GM21619 (cell line): ENCODE measurements around the gene SLC9A7.

Source experiments
- ATAC-seq: cut with Tn5 transposase; IDR thresholded peaks from one replicate; pipeline ENCODE4 v1.9.1; 2021; ENCODE audit not compliant: unreplicated experiment

SLC9A7 gene

GRCh38 chrX:46653482-46653881, 105.4 kb downstream of the SLC9A7 start:
- ATAC-seq: no peak

DNA sequence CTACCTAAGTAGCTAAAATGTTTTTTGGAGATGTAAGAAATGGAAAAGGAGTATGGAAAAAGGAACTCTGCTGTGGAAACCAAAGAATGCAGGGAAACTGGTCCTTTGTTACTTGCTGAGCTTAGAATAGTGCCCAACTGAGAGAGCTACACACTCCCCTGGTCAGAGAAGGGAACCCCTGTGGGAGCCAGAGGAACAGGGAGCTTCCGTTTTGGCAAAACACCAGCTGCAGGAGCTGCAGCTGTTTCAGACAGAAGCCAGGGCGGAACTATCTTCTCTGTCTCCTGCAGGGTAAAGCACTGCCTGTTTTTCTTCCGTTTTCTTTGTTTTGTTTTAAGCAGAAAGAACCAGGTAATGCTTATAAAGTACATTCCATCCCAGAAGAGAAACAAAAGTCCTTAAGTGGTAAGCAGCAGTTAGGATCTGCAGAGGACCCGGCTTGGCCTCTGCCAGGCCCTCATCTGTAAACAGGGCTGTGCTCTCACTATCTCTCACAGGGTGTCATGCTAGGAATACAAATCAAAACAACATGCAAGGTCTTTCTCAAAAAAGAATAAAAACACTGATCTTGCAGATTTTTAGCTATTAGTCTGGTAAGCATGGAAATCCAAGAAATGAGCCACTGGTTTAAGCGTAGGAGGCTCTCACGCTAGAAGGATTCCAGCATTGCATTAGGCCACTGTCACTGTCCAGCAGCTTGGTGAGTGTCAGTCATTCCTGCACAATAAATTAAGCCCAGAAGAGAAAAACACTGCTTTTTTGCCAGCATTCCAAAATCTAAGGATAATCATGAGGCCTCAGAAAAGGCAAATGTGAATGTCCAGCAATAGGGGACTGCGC, 109.3 kb downstream of the SLC9A7 start:
- no peak for ATAC-seq

DNA sequence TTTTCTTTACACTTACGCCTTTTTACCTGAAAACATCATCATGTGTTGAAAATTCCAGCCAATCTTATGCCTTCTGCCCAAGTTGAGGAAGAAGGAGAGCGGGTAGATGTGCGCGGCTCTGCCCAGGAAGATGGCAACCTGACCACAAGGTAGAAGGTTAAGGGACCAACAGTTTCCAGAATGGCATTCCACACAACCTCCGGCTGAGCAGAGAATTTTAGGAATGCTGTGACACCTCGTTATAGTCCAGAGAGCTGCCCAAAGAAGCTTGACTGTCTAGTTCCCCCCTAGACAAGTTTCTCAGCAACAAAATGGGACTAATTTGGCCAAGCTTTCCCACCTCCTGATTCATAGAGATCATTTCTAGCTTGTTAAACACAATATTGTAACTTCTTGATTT, 110.3 kb downstream of the SLC9A7 start:
- ATAC-seq: no peak

GRCh38 chrX:46647251-46647650, 111.7 kb downstream of the SLC9A7 start:
- no peak for ATAC-seq

DNA sequence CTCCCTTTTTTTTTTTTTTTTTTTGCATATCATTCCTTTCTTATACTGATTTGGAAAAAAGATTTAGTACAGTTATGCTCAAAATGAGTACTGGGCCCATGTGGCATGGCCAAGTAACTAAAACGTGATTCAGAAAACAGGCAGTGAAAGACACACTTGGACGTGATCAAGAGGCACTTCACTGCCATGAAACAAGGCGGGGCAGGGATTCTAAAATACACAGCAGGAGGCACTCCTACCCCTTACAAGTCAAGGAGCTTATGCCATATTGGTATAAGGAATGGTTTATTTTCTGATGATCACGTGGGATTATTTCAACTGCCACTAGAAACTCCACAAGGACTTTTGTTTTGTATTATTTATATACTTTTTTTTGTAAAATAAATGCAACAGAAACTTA, 113.3 kb downstream of the SLC9A7 start:
- ATAC-seq: no peak

- ATAC-seq: no peak
Observed at GRCh38 chrX:46643636-46644035, 115.3 kb downstream of the SLC9A7 start.

DNA sequence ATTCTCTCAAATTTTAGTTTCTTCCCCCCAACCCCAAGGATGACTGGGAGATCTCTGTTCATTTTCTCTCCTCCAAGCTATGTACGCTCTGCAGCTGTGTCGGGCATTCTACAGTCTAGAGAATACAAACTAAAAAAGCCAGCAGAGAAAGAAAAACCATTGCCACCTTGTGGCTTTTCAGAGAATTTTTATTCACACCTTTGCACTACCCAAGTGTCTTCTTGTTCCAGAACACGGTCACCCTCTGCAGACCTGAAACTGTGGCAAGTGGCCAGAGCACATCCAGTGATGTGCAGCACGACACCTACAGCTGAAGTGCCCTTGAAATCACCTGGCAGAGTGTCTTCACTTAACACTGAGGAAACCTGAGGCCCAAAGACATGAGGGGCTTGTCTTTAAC, 116.8 kb downstream of the SLC9A7 start:
- no peak for ATAC-seq

- ATAC-seq: peak; percentile 60
Observed at GRCh38 chrX:46637938-46638337, 121.0 kb downstream of the SLC9A7 start.

DNA sequence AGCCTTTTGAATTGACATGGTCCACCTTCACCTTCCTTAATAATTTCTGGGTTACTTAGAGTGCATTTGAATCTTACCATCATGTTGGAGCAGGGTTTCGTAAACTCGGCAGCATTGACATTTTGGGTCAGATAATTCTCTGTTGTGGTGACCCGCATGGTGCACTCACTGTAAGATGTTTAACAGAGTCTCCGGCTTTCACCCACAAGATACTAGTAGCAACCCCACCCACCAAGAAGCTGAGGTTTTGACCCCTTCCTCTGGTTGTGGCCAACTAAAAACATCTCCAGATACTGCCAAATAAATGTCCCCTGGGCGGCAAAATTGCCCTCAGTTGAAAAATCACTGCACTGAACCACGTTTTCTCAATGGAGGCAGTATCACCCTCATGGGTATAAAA, 122.7 kb downstream of the SLC9A7 start:
- ATAC-seq: no peak

DNA sequence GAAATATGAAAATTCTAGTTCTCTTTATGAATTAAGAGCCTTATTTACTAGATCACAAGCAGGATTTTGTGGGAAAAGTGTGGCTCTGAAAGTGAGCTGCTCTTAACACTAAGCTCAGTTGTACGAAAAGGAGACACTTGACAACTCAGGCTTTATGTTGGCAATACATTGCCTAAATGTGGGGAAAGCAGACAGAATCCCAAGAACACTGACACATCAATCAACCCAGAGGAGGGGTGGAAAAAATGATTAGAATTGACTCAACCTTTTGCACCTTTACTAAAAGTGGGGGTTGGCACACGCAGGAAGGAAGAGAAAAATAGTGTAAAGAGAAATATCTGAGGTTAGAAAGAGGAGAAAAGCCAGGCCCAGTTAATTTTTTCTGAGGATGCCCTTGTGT, 123.7 kb downstream of the SLC9A7 start:
- ATAC-seq: no peak

- peak; percentile 39 for ATAC-seq
Observed at GRCh38 chrX:46634577-46634976, 124.3 kb downstream of the SLC9A7 start.

DNA sequence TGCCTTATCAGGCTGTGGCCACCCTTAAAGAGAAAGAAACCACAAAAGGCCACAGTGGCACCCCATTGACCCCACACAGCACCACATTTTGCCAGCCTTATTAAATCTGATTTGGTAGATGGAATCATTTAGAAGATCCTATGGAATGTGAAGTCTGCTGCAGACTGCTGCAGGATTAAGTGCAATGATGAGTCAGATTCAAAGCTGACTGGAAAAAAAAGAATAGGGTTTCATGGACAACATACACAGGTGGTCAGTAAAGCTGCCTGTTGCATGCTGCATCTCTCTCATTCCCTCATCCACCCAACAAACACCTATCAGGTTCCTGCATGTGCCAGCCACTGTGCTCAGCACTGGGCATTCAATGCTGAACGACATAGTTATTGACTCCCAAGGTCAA, 128.8 kb downstream of the SLC9A7 start:
- no peak for ATAC-seq

DNA sequence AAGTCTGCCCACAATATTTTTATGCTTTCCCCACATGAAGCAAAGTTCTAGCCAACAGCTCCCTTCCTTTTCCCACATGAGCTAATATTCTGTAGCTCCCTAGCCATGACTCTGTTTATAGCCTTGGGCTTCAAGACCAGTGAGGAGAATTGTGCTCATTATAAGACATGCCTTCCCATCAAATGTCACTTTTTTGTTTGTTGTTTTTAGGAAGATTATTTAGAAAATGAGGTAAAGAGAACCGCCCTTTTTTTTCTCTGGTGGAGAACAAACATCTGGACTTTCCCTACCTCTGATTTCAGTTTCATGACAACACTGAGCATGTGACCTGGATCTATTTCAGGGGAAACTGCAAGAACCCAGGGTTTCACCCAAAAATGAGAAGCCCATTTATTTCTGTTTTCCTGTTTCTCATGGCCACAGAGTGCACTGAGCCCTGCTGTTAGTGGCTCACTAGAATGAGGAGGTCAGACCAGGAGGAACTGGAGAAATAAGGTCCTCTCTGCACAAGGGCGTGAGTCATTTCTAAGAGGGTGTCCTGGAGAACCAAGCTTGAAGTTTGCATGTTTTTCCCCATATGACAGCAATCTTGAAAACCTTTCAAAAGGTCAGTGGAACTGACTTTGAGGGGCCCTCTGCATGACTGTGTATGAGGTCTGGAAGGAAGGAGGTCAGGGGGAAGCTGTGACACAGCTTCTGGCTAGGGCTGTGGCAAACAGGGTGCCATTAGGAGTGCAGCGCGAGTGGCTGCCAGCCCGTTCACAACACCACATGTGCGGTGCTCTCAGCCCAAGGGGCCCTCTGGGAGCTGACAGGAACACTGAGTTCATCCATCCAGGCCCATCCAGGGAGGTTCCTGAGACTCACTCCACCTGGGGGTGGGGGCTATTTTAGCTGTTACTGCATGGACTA, 130.2 kb downstream of the SLC9A7 start:
- ATAC-seq: peak; percentile 92

DNA sequence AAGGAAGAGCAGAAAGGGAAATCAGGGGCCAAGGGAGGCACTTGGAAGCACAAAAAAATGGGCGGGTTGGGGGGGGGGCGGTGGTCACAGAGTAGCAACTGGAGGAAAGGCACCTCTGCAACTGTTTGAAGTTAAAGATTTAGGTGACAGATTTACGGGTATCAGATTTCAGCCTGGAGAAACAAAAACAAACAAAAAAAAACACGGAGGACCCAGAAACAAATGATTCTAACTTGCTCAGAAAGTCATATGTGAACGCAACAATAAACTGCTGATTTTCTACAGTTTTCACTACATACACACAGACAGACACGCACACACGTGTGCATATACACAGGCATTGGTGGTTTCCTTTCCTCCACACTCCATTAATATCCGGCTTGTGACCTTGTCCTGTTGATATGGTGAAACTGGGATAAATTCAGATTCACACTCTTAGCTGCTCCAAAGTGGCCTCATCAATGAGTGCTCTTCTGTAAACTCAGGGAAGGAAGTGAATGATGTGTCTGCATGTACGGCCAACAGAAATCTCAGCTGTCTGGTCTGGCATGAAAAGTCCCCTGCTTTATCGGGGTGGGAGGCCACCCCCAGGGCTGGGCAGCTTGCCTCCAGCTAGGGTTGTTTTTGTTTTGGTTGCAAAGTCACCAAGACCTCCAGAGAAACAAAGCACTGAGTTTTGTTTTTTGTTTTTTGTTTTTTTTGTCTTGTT, 131.1 kb downstream of the SLC9A7 start:
- ATAC-seq: peak; percentile 3

DNA sequence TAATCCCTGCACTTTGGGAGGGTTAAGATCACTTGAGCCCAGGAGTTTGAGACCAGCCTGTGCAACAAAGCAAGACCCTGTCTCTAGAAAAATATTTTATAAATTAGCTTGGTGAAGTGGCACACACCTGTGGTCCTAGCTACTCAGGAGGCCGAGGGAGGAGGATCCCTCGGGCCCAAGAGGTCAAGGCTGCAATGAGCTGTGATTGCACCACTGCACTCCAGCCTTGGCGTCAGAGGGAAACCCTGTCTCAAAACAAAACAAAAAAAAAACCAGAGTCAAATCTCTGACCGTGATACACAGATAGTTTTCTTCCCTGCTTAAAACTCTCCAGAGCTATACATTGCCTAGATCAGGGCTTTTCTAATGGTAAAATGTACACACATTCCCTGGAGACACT, 131.9 kb downstream of the SLC9A7 start:
- ATAC-seq: no peak

DNA sequence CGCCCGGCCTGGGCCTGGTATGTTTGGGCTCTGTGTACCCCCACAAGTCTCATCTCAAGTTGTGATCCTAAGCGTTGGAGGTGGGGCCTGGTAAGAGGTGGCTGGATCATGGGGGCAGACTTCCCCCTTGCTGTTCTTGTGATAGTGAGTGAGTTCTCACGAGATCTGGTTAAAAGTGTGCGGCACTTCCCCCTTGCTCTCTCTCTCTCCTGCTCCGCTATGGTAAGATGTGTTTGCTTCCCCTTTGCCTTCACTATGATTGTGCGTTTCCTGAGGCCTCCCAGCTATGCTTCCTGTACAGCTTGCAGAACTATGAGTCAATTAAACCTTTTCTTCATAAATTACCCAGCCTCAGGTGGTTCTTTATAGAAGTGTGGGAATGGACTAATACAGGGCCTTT, 132.4 kb downstream of the SLC9A7 start:
- ATAC-seq: no peak

DNA sequence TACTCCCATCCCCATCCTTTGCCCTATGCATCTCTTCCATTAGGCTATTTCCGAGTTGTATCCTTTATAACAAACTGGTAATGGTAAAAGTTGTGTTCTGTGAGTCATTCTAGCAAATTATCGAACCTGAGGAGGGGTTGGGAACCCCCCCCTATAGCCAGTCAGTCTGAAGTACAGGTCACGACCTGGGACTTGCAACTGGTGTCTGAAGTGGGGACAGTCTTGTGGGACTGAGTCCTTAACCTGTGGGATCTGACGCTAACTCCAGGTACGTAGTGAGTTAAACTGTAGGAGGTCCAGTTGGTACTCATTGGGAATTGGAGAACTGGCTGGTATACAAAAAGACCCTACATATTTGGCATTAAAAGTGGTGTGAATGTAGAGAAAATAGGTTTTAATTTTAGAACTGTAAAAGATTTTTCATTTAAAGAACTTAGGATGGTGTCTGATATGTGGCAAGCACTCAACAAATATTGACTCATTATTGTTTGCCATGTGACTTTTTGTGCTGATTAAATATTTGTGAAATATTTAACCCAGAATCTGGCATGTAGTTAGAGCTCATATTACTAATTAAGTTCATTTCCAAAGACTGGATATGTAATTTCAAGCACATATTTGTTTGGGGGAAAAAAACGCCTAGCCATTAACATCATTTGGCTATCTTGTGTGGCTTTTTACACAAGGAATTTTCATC, 134.7 kb downstream of the SLC9A7 start:
- ATAC-seq: no peak

- no peak for ATAC-seq
Observed at GRCh38 chrX:46621572-46621971, 137.3 kb downstream of the SLC9A7 start.

GRCh38 chrX:46620505-46620904, 138.4 kb downstream of the SLC9A7 start:
- ATAC-seq: no peak

DNA sequence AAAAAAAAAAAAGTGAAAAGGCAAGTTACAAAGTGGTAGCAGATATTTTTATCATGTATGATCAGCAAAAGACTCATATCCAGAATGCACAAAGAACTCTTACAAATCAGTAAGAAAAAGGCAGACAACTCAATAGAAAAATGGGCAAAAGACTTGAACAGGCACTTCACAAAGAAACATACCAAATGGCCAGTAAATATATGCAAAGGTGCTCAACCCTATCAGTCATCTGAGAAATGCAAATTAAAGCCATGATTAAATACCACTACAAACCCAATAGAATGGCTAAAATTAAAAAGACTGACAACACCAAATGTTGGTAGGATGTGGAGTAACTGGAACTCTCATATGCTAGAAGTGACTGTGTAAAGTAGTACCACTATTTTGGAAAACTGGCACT, 140.0 kb downstream of the SLC9A7 start:
- ATAC-seq: no peak

DNA sequence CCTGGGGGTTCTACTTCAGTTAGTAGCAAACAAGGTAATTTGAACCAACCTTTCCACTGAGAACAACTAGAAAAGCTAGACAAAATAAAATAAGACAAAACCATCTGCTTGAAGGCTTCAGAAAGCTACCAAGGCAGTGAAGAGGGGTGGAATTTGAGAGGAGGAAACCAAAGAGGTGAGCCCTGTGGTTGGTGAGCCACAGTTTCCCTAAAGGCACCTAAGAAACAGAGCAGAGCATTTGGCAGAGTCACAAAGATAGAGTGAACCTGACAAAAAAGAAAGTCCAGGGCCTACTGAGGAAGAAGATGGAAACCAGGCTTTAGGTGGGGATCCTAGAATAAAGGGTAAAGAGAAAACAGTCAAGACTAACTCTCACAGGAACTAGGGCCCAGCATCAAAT, 141.0 kb downstream of the SLC9A7 start:
- ATAC-seq: no peak
